Measurements from ENCODE around the gene ROR2.
"Not testable (repeated sequence)": the region's sequence is repeated elsewhere in the genome, so short reads cannot be mapped to it uniquely, and the experiment has no call there.

The ROR2 gene

DNA sequence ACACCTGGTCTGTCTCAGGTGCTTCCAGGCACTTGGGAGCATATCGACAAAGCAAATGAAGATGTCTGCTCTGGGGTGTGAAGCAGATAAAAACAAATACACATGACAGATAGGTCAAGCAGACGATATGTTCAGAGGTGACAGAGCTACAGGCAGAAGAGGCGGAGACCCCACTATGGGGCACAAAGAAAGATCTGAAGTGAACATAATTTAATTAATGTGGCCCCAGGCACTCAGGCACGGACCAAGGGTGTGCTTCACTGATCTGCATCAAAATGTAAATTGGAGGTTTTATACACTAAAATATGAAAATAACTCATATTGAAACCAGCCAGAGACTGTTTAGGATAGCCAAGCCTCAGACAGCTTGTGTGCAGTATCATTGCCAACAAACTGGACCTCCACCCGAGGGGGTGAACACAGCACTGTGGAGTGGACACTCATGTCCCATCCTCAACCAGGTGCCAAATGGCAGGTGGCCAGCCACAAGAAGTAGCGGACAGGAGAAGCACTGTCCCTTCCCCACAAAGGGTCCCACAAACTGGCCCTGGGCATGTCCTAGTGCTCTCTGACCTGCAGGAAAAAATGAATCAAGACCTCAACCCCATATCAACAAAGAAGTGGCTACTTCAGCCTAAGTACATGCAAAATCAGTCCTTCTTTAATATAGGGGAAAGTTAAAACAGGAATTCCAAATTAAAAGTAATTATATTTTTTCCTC, 29.2 kb downstream of the ROR2 start:
- DNase-seq, result no peak

DNA sequence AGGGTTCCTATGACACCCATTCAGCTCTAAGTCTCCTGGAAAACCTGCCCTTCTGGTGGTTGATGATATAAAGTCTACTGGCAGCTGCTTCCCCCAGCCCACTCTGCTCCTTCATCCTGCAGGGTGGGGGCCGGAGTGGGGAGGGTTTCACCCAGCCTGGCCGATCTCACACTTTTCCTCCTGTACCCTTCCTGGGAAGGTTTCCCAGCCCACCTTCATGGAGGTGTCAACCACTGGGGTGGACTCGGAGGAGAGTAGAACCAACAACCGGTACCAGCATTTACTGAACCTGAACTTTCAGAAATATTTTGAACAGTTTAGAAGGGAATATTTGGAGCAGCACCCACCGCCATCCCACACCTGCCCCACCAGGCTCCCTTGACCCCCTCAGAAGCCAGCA, 30.4 kb downstream of the ROR2 start:
- no peak for DNase-seq

DNA sequence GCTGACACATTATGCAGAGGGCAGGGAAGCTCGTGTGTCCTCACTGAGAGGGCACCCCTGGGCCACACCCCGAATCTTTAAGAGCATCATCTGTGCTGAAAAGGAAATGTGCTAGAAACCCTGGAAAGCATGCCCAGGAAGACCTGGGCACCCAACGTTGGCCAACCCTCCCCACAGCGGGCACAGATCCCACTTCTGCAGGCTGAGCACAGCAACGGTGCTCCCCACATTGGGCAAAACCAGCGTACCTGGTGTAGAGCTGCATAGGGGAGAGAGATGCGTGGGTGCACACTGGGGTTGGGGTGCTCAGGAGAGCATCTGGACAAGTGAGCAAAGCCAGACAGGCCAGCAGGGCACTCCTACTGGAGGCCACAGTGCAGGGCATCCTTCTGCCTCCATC, 32.6 kb downstream of the ROR2 start:
- DNase-seq, result no peak

DNA sequence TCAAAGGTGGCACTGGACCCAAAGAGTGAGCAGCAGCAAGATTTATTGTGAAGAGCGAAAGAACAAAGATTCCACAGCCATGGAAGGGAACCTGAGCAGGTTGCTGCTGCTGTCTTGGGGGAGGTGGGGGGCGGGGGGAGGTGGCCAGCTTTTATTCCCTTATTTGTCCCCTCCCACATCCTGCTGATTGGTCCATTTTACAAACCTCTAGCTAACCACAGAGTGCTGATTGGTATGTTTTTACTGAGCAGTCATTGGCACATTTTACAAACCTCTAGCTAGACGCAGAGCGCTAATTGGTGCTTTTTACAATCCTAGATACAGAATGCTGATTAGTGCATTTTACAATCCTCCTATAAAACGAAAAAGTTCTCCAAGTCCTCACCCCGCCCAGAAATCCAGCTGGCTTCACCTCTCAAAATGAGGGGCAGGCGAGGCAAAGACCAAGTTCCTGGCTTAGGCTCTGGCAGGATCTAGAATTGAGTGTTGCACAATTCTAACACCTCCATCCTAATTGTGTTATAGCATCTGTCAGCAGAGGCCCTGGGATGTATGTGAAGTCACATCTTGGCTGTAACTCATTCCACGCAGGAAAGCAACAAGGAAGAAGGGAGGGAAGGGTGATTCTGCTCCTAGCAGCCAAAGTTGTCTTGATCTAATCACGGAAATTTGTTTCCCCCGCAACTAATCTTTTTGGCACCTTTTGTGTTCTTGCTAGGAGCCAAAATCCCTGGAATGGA, 34.3 kb downstream of the ROR2 start:
- DNase-seq, result no peak

DNA sequence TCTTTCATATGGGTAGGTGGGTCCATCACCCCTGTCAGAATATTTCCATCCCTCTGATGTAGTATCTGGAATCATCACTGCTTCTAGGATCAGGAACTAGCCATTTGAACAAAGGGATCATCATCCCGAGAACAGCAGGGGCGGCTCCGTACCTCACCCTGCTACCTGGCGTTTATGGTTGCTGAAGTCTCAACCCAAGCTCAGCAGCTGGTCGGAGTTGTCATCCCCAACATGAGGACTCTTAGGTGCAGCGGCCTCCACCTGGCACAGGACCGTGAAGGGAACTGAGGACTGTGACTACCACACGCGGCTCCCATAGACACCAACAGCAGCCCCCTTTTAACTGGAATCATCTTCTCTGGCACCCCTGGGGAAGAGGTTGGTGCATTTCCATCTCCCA, 35.1 kb downstream of the ROR2 start:
- DNase-seq, result no peak

DNA sequence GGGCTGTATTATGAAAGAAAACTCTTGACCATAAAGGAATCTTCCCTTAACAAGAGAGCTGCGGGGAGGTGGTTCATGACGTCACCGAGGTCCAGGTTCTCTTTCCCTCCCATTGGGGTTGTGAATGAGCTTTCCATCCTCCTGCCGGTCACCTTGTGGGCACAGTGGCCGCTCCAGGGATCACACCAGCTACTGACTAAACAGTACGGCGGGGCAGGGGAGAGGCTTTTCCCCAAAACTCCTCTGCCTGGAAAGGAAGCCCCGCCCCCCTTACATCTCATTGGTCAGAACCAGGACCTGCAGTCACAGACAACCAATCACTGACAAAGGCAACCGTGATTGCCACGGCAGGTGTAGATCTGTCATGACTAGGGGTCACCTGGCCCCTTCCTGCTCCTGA, 35.6 kb downstream of the ROR2 start:
- no peak for DNase-seq

DNA sequence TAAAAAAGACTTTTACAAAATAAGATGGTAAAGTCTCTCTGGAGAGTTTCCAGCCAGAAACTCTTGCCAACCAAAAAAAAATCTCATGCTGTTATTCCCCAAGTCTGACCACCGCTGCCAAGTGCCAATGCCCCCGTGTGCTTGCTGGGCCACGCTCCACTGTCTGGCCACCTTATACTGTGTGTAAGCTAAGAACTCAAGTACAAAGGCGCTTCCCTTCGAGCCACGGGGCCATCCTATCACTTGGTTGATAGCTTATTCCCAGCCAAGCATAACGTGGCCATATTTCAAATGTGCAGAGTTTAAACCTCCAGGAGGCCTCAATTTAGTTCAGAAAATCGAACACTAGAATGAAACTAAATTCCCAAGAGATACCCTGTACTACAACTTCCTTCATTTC, 36.0 kb downstream of the ROR2 start:
- DNase-seq, result no peak

DNA sequence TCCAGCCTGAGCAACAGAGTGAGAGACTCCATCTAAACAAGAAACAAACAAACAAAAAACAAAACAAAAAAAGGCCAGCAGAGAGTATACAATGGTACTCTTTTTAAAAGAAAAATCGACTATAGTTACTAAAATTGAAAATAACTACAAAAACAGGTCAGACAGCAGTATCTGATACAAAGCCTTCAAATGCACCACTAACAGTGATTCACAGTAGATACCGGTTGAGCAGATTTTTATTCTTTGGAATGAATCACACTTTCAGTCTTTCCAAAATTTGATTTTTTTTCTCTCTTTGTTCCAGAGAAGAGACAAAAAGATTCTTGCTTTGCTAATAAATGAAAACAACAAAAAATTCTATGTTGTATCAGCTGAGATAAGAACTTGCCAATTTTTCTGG, 36.9 kb downstream of the ROR2 start:
- DNase-seq, result no peak

DNA sequence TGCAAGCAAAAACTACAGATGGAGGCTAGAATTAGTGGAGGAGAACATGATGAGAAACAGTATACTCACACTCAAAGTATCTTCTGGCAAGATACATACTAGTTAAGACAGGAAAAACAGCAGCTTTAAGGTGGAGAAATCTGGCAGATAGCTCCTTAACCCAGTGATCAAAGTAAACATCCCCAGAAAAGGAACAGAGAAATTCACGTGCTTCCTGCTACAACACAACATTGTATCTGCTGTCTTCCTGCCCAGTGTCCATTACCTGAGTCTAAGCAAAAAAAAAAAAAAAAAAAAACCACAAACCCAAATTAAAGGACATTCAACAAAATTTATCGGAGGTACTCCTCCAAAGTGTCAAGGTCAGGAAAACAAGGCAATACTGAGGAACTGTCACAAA, 38.4 kb downstream of the ROR2 start:
- DNase-seq, result no peak

DNA sequence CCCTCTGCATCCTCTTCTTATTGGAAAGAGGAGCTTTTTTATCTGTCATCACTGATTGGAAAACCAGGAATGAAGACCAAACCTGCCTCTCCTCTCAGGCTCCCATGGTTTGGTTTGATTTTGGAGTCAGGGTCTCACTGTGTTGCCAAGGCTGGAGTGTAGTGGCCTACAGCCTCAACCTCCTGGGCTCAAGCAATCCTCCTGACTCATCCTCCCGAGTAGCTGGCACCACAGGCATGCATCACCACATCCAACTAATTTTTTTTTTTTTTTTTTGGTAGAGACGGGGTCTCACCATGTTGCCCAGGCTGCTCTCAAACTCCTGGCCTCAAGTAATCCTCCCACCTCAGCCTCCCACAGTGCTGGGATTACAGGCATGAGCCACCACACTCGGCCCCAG, 40.8 kb downstream of the ROR2 start:
- not testable (repeated sequence) for DNase-seq

DNA sequence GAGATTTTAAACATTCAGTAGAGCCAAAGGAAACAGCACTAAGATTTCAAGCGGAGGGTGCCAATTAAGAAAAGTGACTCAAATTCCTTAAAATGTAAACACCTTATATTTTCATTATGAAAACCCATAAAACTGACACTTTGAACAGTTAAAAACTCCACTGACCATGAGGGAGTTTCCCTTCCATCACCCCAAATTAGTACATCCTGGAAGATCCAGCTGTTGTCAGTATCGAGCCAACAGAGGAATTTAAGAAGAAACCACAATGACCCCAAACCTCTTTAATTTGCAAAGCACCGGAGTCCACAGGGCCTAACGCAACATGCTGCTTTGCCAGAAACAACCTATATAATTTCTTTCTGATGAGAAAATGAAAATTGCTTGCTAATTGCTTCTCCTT, 41.3 kb downstream of the ROR2 start:
- no peak for DNase-seq

DNA sequence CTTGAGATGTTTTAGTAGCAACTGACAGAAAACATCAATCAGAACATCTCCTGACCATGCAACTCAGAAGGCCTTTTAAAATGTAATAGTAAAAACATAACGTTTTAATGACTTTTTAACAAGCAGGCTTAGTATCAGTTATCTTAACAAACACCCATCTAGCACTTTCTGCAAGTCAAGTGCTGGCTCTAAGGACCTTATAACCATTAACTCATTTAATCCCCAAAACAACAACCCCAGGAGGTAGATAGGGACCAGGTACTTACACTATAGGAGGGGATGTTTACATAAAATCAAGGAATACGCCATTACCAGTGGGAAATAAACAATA, 41.8 kb downstream of the ROR2 start:
- no peak for DNase-seq

DNA sequence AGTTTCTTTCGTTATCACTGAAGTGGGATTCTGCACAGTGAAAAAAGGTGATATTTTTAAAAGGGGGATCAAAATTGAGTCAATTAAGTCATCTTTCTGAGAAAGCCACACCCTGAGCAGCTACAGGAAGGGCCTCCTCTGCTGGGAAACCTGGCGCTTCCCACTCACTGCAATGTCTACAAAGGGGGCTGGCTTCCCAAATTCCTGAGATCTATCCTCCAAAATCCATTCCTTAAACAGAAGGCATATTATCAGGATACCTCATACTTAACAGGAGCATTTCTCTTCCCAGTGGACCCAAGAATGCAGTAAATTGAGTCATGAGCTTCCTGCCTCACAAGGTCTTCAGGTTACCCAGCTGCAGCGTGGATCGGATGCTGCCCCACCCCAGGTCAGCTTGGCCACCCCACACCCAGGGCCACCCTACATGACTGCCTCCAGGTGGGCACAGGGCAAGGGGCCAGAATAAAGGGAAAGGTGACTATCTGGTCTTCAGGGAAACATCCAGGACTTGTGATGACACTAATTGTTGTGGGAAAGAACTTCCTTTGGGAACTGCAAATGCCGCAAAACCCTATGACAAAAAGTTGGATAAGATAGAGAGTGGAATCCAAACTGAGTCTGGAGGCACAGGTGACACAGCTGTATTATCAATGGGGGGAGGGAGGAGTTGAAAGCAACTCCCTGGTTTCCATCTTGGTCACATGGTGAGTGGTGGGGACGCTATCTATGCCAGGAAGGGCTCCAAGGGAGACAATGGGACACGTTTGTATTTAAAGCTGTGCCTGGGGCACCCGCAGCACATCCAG, 42.3 kb downstream of the ROR2 start:
- DNase-seq, result no peak

DNA sequence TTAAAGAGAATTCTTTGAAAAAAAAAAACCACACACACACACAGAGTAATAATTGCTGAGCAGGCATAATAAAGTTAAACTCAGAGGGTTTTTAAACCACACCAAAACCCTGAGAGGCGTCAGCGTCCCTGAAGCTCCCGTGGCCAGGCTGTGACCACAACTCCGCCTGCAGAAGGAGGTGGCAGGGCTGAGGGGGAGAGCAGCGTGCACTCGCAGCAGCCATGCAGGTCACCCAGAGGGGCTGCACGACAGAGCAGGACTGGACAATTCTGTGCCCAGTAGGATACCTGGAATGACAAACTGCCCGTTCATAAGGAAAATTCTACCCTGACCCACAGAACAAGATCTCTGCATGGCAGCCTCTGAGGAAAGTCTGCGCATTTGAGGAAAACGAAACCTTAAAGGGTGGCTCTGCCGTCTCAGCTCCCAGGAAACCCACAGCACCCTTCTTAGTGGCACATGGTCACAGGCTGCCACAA, 44.0 kb downstream of the ROR2 start:
- peak; percentile 30 for DNase-seq

DNA sequence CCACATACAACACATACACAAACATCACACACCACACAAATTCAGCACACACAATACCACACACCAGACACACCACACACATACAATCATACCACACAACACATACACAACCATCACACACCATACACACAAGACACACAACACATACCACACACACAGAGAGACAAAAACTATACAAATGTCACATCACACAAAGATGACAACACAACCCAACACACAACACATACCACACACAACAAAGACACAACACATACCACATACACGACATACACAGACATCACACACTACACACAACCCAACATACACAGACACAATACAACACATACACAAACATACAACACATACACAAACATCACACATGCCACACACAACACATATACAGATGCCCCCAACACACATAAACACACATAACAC, 44.8 kb downstream of the ROR2 start:
- DNase-seq, result no peak

DNA sequence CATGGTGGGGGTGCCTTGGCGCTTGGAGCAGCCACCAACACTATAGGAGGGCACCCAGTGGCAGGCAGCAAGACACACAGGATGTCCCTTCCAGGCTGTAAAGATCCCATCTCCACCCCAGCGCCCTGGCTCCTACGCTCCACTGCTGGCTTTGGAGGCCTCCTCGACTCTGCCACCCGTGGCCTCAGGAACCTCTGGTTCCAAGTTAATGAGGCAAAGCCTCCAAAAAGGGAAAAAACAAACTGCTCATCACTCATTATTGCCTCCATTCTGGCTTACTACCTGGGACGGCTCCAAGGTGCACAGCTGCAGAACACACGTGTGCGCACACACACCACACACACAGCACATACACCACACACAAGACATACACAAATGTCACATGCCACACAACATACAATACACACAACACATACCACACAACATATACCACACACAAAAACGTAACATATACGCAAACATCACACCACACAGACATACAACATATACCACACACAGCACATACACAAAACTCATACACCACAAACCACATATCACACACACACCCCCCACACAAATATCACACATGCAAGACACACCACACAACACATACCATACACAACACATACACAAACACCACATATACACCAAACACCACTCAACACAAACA, 45.3 kb downstream of the ROR2 start:
- no peak for DNase-seq

DNA sequence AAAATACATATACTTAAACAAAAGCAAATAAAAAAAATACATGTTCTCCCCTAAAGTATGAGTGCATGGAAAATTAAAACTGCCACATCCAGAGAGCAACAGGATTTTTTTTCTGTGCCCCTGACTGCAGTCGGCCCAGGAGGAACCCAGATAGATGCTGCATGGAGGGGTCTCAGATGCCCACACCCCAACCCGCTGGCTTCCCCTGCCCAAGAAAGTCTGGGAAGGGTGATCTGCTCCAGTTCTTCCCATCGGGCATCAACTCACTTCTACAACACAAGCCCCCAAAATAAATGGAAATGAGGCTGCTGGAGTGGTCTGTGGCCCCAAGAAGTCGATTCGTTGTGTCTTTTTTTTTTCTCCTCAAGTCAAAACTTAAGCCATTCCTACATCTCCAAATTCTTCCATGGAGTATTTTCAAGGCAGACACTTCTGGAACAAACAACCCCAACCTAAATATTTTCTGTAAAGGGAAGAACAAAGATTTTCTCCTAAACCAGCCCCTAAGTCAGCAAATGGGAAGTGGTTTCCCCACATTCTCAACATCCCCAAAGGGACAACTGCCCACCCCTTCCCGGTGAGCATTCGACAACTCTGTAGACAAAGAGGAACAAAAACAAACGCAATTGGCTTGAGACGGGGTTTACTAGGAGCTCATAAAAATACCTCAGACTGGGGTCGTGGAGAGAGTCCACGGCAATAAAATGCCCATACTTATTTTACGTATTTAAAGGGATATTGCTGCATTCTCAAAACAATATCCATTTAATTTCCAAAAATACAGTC, 46.7 kb downstream of the ROR2 start:
- no peak for DNase-seq

DNA sequence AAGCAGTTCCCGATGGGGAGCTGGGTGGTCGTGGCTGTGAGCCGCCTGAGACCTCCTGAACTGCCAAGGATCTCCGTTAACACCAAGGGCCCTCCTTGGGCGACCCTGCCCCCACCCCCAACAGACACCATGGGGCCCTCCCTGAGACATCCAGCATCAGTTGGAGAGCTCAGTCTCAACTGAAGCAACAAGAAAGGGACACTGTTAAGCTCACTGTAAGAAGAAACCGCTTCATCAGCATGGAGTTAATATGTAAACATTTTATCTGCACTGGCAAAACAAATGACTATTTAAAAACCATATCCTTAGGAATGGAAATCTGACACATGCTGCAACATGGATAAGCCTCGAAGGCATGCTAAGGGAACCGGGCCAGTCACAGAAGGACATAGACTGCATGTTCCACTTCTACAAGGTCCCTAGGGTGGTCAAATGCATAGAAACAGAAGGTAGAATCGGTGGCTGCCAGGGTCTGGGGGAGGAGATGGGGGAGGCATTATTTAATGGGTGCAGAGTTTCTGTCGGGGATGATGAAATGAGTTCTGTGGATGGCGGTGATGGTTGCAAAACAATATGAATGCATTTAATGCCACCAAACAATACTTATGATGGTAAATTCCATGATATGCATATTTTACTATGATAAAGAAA, 47.4 kb downstream of the ROR2 start:
- no peak for DNase-seq

DNA sequence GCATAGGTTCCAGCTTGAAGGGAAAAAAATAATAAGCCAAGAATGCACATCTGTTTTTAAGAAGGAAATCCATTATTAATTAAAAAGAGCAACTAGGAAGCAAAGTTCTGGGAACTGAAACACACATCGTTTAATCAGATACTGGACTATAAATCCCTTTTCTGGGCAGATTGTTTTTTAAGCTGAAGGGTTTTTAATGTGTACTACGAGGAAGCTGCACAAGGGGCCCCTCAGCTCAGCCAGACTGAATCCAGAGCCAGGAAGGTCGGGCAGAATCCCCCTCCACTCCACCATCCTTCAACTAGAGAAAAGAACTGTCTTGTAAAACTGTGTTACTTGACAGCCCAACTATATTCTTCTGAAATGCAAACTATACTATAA, 49.2 kb downstream of the ROR2 start:
- no peak for DNase-seq

DNA sequence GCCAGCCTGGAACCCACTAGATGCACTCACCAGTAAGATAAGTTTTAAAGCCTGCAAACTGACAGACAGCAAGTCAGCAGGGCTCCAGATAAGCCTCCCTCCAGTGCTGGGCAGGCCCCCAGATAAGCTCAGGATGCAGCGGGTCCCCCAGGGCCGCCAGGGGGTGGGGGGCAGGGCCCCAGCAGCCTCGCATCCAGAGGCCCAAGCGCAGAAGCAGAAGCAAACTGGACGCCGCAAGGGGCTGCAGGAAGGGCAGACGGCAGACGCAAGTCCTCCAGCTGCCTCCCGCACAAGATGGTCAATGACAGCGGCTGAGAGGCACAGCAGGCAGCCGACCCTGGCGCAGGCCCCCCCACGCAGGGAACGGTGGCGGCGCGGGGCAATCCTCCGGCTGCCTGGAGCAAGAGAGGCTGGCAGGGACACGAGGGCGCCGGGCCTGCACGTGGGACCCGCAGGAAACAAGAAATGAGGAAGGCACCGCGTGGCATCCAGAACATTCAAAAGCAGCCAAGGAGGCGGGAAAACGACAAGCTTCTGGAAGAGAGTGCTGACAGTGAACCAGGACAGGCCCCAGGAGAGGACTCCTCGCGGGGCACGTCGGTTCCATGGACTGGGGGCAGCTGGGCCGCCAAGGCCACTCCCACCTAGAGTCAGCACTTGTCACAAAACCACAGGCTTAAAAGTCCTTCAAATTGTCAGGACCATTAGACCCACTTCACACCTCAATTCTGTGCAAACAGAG, 49.8 kb downstream of the ROR2 start:
- no peak for DNase-seq

DNA sequence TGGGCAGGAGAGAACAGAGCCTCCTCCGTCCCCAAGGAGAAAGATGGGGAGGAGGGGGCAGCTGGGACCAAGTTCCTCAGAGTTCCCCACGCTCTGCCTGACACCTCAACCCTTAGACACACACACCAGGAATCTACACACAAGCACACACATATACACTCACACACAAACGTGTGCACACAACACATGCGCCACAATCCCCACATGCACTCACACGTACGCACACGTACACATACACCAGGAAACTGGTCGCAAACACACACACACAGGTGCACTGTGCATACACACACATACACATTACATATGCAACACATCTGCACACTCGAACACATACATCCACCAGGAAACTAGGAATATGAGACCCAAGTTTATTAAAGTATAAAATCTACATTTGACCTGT, 50.4 kb downstream of the ROR2 start:
- DNase-seq, result no peak

DNA sequence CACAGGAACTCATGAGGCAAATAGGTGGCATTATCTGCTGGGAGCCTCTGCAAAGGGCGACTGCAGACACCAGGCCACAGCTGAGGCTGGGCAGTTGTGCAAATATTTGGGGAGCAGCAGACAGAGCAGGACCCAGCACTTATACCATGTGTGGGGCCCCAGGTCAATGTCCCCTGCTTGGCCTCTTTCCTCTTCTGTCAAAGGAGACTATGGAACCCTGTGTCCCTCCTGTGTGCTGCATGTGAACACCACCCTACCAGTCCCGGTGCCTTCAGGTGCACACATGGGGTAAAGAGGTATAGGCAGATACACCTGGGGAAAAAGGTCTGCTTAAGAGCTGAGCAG, 50.8 kb downstream of the ROR2 start:
- DNase-seq, result no peak
